Measurements from ENCODE around the gene PDF.

DNA sequence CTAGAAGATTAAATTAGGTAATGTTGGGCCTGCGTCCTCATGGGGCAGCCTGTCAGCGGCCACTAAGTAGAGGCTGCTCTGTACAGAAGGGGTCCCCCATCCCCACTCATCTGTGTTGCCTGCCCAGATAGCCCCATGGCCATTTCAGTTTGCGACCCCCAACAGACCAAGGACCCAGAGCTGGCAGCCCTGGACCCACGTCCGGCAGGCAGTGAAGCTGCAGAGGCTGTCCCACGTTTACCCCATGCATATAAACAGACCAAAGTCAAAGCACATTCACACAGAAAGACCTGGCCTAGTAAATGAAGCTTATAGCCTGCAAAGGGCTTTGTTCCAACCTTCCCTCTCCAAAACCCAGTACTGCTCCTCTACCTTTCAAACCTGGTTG is 4.6 kb downstream of the PDF start:
- TF ChIP-seq, protein P1, sequence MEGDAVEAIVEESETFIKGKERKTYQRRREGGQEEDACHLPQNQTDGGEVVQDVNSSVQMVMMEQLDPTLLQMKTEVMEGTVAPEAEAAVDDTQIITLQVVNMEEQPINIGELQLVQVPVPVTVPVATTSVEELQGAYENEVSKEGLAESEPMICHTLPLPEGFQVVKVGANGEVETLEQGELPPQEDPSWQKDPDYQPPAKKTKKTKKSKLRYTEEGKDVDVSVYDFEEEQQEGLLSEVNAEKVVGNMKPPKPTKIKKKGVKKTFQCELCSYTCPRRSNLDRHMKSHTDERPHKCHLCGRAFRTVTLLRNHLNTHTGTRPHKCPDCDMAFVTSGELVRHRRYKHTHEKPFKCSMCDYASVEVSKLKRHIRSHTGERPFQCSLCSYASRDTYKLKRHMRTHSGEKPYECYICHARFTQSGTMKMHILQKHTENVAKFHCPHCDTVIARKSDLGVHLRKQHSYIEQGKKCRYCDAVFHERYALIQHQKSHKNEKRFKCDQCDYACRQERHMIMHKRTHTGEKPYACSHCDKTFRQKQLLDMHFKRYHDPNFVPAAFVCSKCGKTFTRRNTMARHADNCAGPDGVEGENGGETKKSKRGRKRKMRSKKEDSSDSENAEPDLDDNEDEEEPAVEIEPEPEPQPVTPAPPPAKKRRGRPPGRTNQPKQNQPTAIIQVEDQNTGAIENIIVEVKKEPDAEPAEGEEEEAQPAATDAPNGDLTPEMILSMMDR (IDR thresholded peaks at IDR 0.05): no peak
- no peak for TF ChIP-seq EZH2 (IDR thresholded peaks at IDR 0.05; ENCODE audit: borderline replicate concordance, insufficient read depth, low read depth, low read length, poor library complexity, severe bottlenecking)

Data from B cell (primary cell).